ENCODE results near the gene CMBL. TPM values are rescaled to one million over a fixed set of nuclear protein-coding genes. Genes with fewer than 3 reads are reported as not detected.

Gene CMBL
- total RNA-seq, 2 experiments from 2014 or later = 0.13 TPM; not detected in 1

DNA sequence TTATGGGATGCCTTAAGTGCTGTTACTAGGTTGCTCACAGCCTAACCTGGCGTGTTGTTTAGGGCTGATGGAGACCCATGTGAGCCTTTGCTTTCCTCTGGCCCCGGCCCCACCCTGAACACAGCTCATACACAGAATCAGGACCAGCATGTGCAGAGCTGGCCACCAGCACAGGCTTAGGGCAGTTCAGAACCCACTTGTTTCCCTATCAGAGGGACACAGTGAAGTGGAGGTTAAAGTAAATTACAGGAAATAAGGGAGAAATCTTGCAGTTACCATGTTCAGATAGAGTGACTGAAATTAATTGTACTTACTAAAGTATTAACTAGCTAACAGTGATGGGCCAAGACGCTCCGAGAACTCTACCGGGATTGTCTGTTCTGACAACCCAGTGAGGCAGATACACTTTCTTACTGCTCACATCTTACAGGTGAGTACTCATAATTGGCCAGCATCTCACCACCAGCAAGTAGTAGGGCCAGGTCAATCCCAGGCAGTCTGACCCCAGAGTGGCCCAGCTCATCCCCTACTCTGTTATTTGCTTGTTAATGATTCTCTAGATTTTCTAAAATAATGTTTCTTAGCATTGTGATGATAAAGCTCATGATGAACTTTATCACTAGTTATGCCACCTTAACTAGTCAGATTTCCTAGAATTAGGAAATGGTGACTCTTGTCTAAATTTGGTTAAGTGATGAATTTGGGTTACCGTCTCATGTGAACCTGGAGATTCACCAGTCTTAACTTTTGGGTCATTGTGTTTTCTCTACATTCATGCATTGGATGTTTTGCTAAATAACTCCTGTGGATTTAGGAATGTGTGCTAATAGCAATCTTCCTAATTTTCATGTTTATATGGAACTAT lies 42.2 kb downstream of the CMBL start:
- Histone ChIP-seq H3K4me2 (ENCODE audit: low read length) (no peak overlapping the region), H3K79me2 (ENCODE audit: insufficient read depth, low read depth, low read length) (no peaks in the 10 kb centered on the region), H3K4me3 (ENCODE audit: low read depth, low read length, poor library complexity, severe bottlenecking) (no peak overlapping the region), H3K9me3 (ENCODE audit: low read length) (no peaks in the 10 kb centered on the region), H3K4me1 (ENCODE audit: insufficient read depth, low read length, poor library complexity, severe bottlenecking) (no peaks in the 10 kb centered on the region), H4K20me1 (ENCODE audit: insufficient read depth, low read length) (peaks cover 7% of the 10 kb centered on the region; the same call in 1 of the 2 replicates), H2AFZ (ENCODE audit: low read length) (no peak overlapping the region), H3K9me2 (ENCODE audit: insufficient read depth, low read length) (no peaks in the 10 kb centered on the region), H3K27ac (ENCODE audit: low read depth, low read length, poor library complexity, severe bottlenecking) (no peak overlapping the region), H3K36me3 (ENCODE audit: insufficient read depth, low read length) (peaks cover 65% of the 10 kb centered on the region)
- BruUV-seq (replicated peaks) = no TSS peak
- intact Hi-C loops (cut with micrococcal nuclease; ENCODE audit: unreplicated experiment) = no loop called here
- POLR2A ChIA-PET = interaction anchor here (0.7 to 1.7 kb wide), 3 partner anchors 8 to 397 kb away, joined by 4 to 9 read pairs (median 4); partner anchors contain the start of genes ATPSCKMT and CCT5
- DNase-seq (ENCODE audit: low spot score) = no peak
- CTCF ChIA-PET (ENCODE audit: unreplicated experiment) = no interaction called here
- TF ChIP-seq EZH2phosphoT487 (IDR thresholded peaks at IDR 0.05; ENCODE audit: borderline replicate concordance, low read depth, low read length) = no peak
- TF ChIP-seq CTCF (conservative IDR thresholded peaks at IDR 0.05; ENCODE audit: low read length) = no peak

DNA sequence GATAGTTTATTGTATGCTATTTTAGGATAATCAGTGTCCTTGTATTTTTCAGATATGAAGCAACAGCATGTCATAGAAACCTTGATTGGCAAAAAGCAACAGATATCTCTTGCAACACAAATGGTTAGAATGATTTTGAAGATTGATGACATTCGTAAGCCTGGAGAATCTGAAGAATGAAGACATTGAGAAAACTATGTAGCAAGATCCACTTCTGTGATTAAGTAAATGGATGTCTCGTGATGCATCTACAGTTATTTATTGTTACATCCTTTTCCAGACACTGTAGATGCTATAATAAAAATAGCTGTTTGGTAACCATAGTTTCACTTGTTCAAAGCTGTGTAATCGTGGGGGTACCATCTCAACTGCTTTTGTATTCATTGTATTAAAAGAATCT lies 43.1 kb downstream of the CMBL start:
- DNase-seq (ENCODE audit: low spot score) = no peak
- Histone ChIP-seq H3K4me2 (ENCODE audit: low read length) (no peak overlapping the region), H3K9me2 (ENCODE audit: insufficient read depth, low read length) (no peaks in the 10 kb centered on the region), H3K79me2 (ENCODE audit: insufficient read depth, low read depth, low read length) (no peaks in the 10 kb centered on the region), H3K27ac (ENCODE audit: low read depth, low read length, poor library complexity, severe bottlenecking) (no peak overlapping the region), H4K20me1 (ENCODE audit: insufficient read depth, low read length) (peaks cover 7% of the 10 kb centered on the region; the same call in 1 of the 2 replicates), H2AFZ (ENCODE audit: low read length) (no peak overlapping the region), H3K4me3 (ENCODE audit: low read depth, low read length, poor library complexity, severe bottlenecking) (no peak overlapping the region), H3K4me1 (ENCODE audit: insufficient read depth, low read length, poor library complexity, severe bottlenecking) (no peaks in the 10 kb centered on the region), H3K36me3 (ENCODE audit: insufficient read depth, low read length) (peaks cover 74% of the 10 kb centered on the region), H3K9me3 (ENCODE audit: low read length) (no peaks in the 10 kb centered on the region)
- intact Hi-C loops (cut with micrococcal nuclease; ENCODE audit: unreplicated experiment) = no loop called here
- ChIA-PET POLR2A (interaction anchor here (0.7 to 1.7 kb wide), 3 partner anchors 9 to 397 kb away, joined by 4 to 9 read pairs (median 4); partner anchors contain the start of genes ATPSCKMT and CCT5), CTCF (ENCODE audit: unreplicated experiment) (no interaction called here)
- BruUV-seq (replicated peaks) = no TSS peak
- TF ChIP-seq EZH2phosphoT487 (IDR thresholded peaks at IDR 0.05; ENCODE audit: borderline replicate concordance, low read depth, low read length) (no peak), CTCF (conservative IDR thresholded peaks at IDR 0.05; ENCODE audit: low read length) (no peak)

- Histone ChIP-seq H3K4me1 (ENCODE audit: insufficient read depth, low read length, poor library complexity, severe bottlenecking) (no peaks in the 10 kb centered on the region), H2AFZ (ENCODE audit: low read length) (no peak overlapping the region), H3K79me2 (ENCODE audit: insufficient read depth, low read depth, low read length) (no peaks in the 10 kb centered on the region), H4K20me1 (ENCODE audit: insufficient read depth, low read length) (peaks cover 12% of the 10 kb centered on the region), H3K9me2 (ENCODE audit: insufficient read depth, low read length) (no peaks in the 10 kb centered on the region), H3K4me2 (ENCODE audit: low read length) (no peak overlapping the region), H3K4me3 (ENCODE audit: low read depth, low read length, poor library complexity, severe bottlenecking) (no peak overlapping the region), H3K9me3 (ENCODE audit: low read length) (no peaks in the 10 kb centered on the region), H3K36me3 (ENCODE audit: insufficient read depth, low read length) (peaks cover 90% of the 10 kb centered on the region), H3K27ac (ENCODE audit: low read depth, low read length, poor library complexity, severe bottlenecking) (no peak overlapping the region)
- ChIA-PET POLR2A (interaction anchor here (0.9 to 1.1 kb wide), 4 partner anchors 10 to 423 kb away, joined by 3 to 5 read pairs (median 3); partner anchors contain the start of genes ATPSCKMT and CCT5), CTCF (ENCODE audit: unreplicated experiment) (no interaction called here)
- BruUV-seq (replicated peaks) = no TSS peak
- DNase-seq (ENCODE audit: low spot score) = no peak
- no peak for TF ChIP-seq EZH2phosphoT487 (IDR thresholded peaks at IDR 0.05; ENCODE audit: borderline replicate concordance, low read depth, low read length)
- TF ChIP-seq CTCF (conservative IDR thresholded peaks at IDR 0.05; ENCODE audit: low read length) = no peak
- intact Hi-C loops (cut with micrococcal nuclease; ENCODE audit: unreplicated experiment) = no loop called here
These were observed 44.7 kb downstream of the CMBL start for GRCh38 chr5:10262995-10263394.
